Activated CD4-positive, alpha-beta T cell treated with anti-CD3 and anti-CD28 coated beads for 36 hours (primary cell): ENCODE measurements around the gene KMT2B. TPM values are rescaled to one million over a fixed set of nuclear protein-coding genes. Genes with fewer than 3 reads are reported as not detected.
A peak's percentile ranks its signal among the peaks of the same experiment; 100 is the strongest.
"Not testable (repeated sequence)": the region's sequence is repeated elsewhere in the genome, so short reads cannot be mapped to it uniquely, and the experiment has no call there.

ENCODE experiments used
- ATAC-seq: fragments of 200-7000 bp; cut with Tn5 transposase; one replicate; pipeline ENCODE4 v1.10.0; 2021; ENCODE audit warnings: mild to moderate bottlenecking, moderate library complexity
- CTCF ChIA-PET: fragments of 350-600 bp; sonication (Branson Sonifier 250); formaldehyde crosslinking; loops from one replicate; lab custom pipeline; 2021; ENCODE audit warnings: antibody characterized with exemption; lab: Charles Lee
- POLR2A ChIA-PET: fragments of 350-600 bp; sonication (Branson Sonifier 250); formaldehyde crosslinking; loops from one replicate; lab custom pipeline; 2021; ENCODE audit warnings: antibody characterized with exemption, inconsistent platforms; lab: Charles Lee
- DNase-seq: peaks from one replicate; pipeline ENCODE4 v3.0.0-alpha.2; 2020
- H3K27ac Mint-ChIP-seq: one replicate; pipeline ENCODE4 v1.8.0; 2021; ENCODE audit warnings: mixed read lengths
- H3K27me3 Mint-ChIP-seq: one replicate; pipeline ENCODE4 v1.8.0; 2021; ENCODE audit warnings: mixed read lengths
- H3K36me3 Mint-ChIP-seq: one replicate; pipeline ENCODE4 v1.8.0; 2021; ENCODE audit warnings: low read depth, mixed read lengths
- H3K4me1 Mint-ChIP-seq: one replicate; pipeline ENCODE4 v1.8.0; 2021; ENCODE audit warnings: mixed read lengths
- H3K4me3 Mint-ChIP-seq: one replicate; pipeline ENCODE4 v1.8.0; 2021; ENCODE audit warnings: mild to moderate bottlenecking, moderate library complexity, mixed read lengths
- H3K9me3 Mint-ChIP-seq: one replicate; pipeline ENCODE4 v1.8.0; 2021; ENCODE audit warnings: low read depth, mixed read lengths
- intact Hi-C, 2 experiments: fragments of 100-400 bp; cut with DNase I in 1 of 2; cut with micrococcal nuclease in 1 of 2; formaldehyde crosslinking; loops; one replicate each; pipeline versions ENCODE4 v1.14.2 to v1.15.1; 2022 to 2024; cut with DNase I, micrococcal nuclease
- total RNA-seq, 2 experiments: library from RNA; stranded (reverse); gene quantifications; one replicate each; pipeline ENCODE4 v1.2.3, GENCODE V29; 2021

Gene KMT2B
- total RNA-seq, 2 experiments from 2014 or later = 48.6 to 49.4 TPM

DNA sequence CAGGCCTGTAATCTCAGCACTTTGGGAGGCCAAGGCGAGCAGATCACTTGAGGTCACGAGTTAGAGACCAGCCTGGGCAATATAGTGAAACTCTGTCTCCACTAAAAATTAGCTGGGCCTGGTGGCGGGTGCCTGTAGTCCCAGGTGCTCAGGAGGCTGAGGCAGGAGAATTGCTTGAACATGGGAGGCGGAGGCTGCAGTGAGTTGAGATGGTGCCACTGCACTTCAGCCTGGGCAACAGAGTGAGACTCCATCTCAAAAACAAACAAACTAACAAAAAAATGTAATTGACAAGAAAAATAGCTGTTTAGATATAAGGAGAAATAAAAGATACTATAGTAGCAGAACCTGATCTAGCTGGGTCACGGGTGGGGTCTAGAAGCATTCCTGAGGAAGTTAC is 54.6 kb downstream of the KMT2B start:
- H3K27ac Mint-ChIP-seq, intact Hi-C loops, POLR2A ChIA-PET, H3K9me3 Mint-ChIP-seq, H3K4me3 Mint-ChIP-seq, DNase-seq, CTCF ChIA-PET, H3K36me3 Mint-ChIP-seq, ATAC-seq, H3K27me3 Mint-ChIP-seq: not testable (repeated sequence)
- H3K4me1 Mint-ChIP-seq = peaks cover 12% of the 10 kb centered on the region

DNA sequence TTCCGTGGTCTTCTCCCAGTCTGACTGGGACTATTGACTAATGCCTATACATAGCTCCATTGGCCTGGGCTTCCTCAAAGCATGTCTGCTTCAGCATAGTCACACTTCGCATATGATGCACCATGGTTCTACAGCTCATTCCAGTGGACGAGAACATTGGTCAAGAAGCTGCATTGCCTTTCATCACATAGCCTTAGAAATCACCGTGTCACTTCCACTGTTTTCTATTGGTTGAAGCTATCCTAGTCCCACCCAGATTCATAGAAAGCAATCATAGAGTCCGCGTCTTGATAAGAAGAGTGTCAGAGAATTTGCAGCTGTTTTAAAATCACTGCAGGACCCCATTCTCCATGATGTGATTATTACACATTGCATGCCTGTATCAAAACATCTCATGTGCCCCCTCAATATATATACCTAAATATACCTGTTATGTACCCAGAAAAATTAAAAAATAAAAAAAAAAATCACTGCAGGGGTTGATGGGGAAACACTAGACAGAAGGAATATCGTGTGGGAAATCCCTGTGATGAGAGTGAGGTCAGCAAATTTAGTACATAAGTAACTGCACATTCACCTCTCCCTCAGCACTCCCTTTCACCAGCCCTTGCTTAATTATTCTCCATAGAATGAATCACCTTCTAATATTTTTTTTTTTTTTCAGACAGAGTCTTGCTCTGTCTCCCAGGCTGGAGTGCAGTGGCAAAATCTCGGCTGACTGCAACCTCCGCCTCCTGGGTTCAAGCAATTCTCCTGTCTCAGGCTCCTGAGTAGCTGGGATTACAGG is 55.4 kb downstream of the KMT2B start:
- Mint-ChIP-seq H3K9me3 (no peaks in the 10 kb centered on the region), H3K4me1 (peaks cover 12% of the 10 kb centered on the region), H3K4me3 (no peak overlapping the region), H3K27ac (no peak overlapping the region), H3K27me3 (no peaks in the 10 kb centered on the region), H3K36me3 (peaks cover 6% of the 10 kb centered on the region)
- intact Hi-C loops = no loop called here
- CTCF ChIA-PET = no interaction called here
- no peak for ATAC-seq
- POLR2A ChIA-PET = no interaction called here
- no peak for DNase-seq

DNA sequence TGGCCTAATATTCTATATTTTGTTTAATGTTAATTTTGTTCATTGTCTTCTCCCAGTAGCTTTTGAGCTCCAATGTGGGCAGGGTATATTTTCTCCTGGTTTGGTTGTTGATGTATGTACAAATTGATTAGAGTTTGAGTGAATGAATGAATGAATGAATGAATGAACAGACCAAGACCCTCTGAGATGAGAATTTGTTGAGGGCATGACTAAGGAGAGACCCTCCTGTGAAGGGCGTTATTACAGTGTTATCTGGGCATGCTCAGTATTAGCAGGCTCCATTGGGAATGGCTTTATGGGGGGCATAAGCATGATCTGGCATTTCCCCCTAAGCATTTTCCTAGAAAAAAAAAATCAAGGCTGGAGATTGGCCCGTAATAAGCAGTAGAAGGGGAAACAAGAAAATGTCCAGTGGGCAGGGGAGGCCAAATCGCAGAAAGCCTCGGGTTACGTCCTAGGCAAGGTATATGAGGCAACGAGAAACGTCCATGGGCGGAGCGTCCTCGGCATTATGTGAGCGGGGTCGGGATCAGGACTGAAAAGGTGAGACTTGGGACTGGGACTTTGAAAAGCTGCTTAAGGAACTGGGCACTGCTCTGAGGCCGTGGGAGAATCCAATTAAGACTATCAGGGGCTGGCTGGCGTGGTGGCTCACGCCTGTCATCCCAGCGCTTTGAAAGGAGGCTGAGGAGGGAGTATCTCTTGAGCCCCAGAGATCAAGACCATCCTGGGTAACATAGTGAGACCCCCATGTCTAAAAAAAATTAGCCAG is 56.7 kb downstream of the KMT2B start:
- no peak for DNase-seq
- H3K27me3 Mint-ChIP-seq = no peaks in the 10 kb centered on the region
- no peaks in the 10 kb centered on the region for H3K9me3 Mint-ChIP-seq
- peaks cover 12% of the 10 kb centered on the region for H3K4me1 Mint-ChIP-seq
- H3K36me3 Mint-ChIP-seq = no peaks in the 10 kb centered on the region
- no peak overlapping the region for H3K27ac Mint-ChIP-seq
- CTCF ChIA-PET = interaction anchor here (0.6 kb wide), 1 partner anchor 15 kb away, joined by 4 read pairs; no protein-coding TSS in a partner anchor
- POLR2A ChIA-PET = no interaction called here
- H3K4me3 Mint-ChIP-seq = peak overlapping the region; percentile 75
- intact Hi-C loops = loop anchor here (1.0 to 2.0 kb wide), 17 partner anchors 16 to 366 kb away; partner anchors contain the start of genes LIN37 (in 2 of the 2), PROSER3 (in 2 of the 2), PSENEN (in 2 of the 2) and U2AF1L4 (in 2 of the 2)
- no peak for ATAC-seq

DNA sequence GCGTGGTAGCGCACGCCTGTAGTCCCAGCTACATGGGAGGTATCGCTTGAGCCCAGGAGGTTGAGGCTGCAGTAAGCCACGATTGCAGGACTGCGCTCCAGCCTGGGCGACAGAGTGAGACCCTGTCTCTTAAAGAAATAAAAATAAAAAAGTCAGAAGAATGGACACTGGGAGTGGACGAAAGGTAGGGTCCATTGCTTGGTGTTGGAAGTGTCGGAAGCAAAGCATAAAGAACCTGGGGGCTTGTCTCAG is 57.2 kb downstream of the KMT2B start:
- peaks cover 2% of the 10 kb centered on the region for H3K36me3 Mint-ChIP-seq
- H3K4me1 Mint-ChIP-seq = peaks cover 12% of the 10 kb centered on the region
- peak; percentile 3 for ATAC-seq
- no peak overlapping the region for H3K27ac Mint-ChIP-seq
- no peak for DNase-seq
- CTCF ChIA-PET = no interaction called here
- peak overlapping the region; percentile 75 for H3K4me3 Mint-ChIP-seq
- POLR2A ChIA-PET = no interaction called here
- intact Hi-C loops = loop anchor here (1.0 to 2.0 kb wide), 17 partner anchors 16 to 365 kb away; partner anchors contain the start of genes LIN37 (in 2 of the 2), PROSER3 (in 2 of the 2), PSENEN (in 2 of the 2) and U2AF1L4 (in 2 of the 2)
- H3K9me3 Mint-ChIP-seq = no peaks in the 10 kb centered on the region
- no peaks in the 10 kb centered on the region for H3K27me3 Mint-ChIP-seq

DNA sequence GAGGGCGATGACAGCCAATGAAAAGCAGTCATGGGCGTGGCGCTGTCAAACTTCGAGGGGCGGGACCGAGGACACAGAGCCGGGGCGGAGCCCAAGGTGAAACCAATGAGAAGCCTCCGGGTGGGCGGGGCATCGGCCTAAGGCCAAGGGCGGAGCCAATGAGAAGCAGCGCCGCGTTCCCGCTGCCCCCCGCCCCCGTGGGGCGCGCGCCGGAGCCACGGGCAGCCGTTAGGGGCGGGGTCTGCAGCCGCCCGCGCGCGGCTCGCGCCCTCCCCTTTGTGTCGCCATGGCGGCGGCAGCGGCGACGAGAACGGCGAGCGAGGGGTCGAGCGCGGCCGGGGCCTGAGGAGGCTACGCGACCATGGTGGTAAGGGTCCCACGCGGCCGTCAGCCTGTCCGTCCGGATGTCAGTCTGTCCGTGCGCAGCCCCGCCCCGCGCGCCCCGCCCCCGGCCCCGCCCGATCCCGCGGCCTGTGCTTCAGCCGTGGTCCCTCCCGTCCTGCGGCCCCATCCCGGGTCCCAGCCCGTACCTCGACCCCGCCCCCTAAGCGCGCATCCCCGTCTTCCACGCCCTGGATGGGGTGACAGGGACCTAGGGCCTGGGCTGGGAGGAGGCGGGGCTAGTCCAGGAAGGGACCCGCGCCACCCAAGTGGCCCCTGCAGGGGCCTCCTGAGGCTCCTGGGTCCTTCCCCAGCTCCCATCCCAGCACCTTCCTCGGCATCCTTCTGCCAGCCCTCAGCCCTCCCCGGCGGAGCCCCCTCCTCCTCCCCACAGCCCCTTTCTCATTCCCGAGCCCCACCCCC is 57.7 kb downstream of the KMT2B start, which contains the start of gene ARHGAP33:
Gene ARHGAP33, plus strand, starts transcription at position 267 of the 804 bp plus-strand sequence. Its CDS starts 95 bp downstream, at position 362.
- Mint-ChIP-seq H3K36me3 (peaks cover 2% of the 10 kb centered on the region), H3K27ac (no peak within 1 kb of the TSS), H3K4me3 (peak within 1 kb of the TSS; percentile 75), H3K27me3 (no peaks in the 10 kb centered on the region), H3K4me1 (peaks cover 12% of the 10 kb centered on the region), H3K9me3 (no peaks in the 10 kb centered on the region)
- ATAC-seq (peak; percentile 98), DNase-seq (peak; percentile 100)
- intact Hi-C loops = loop anchor here (1.0 to 2.0 kb wide), 17 partner anchors 17 to 365 kb away; partner anchors contain the start of genes LIN37 (in 2 of the 2), PROSER3 (in 2 of the 2), PSENEN (in 2 of the 2) and U2AF1L4 (in 2 of the 2)
- ChIA-PET POLR2A (no interaction called here), CTCF (no interaction called here)

DNA sequence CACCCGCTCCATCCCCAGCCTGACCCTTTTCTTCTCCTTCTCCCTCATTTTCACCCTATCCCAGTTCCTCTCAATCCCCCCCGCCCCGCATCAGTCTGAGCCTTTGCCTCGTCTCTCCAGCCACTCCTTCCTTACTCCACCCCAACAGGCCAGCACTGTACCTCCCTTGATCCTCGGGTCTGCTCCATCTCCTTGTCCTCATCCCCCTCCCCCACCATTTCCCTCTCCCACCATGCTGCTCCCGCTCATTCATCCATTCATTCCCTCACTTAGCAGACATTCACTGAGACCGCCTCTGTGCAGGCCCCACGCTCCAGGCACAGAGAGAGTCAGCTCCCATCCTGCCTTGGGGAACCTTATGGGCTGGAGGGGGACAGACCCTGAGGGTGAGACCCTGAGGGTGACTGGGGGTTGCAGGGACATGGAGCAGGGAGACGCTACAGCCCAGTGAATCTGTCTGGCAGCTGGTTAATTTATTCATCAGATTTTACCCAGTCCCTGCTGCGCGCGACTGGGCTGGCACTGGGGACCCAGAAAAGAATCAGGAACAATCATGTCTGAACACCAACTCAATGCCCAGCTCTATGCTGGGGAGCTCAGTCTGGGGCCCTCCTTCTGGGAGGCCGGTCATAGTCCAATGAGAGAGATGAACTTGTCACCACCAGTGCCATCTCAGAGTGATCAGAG is 58.4 kb downstream of the KMT2B start:
- Mint-ChIP-seq H3K36me3 (peaks cover 4% of the 10 kb centered on the region), H3K9me3 (no peaks in the 10 kb centered on the region), H3K4me1 (peaks cover 12% of the 10 kb centered on the region), H3K4me3 (peak overlapping the region; percentile 75), H3K27ac (no peak overlapping the region), H3K27me3 (no peaks in the 10 kb centered on the region)
- intact Hi-C loops = no loop called here
- ChIA-PET POLR2A (no interaction called here), CTCF (no interaction called here)
- DNase-seq (no peak), ATAC-seq (no peak)

DNA sequence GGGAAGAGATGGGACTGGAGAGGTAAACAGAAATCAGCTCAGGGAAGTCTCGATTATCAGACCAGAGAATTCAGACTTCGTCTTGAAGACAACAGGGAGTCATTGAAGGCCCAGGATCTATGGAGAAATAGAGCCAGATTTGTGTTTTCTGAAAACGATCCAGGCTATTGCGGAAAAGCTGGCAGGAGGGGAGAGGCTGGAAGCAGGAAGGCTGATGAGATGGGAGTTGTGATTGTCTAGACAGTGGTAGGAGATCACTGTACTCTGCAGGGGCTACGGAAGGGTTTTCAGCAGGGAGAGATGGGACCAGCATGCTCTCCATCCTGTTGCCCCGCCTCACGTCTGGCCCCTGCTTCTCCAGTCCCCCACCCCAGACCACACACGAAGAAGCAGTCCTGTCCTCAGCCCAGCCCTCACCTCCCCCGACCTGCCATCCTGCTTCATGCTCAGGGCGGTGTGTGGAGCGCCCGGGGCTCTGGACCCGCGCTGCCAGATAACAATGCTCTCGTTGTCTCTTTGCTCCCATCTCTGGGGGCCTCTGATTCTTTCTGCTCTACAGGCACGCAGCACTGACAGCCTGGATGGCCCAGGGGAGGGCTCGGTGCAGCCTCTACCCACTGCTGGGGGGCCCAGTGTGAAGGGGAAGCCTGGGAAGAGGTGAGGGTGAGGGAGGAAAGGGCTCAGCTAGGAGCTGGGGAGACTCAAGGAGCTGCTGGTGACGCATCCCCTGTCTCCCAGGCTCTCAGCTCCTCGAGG is 59.5 kb downstream of the KMT2B start:
- peak overlapping the region; percentile 75 for H3K4me3 Mint-ChIP-seq
- no peak for ATAC-seq
- CTCF ChIA-PET = no interaction called here
- H3K4me1 Mint-ChIP-seq = peaks cover 12% of the 10 kb centered on the region
- H3K9me3 Mint-ChIP-seq = no peaks in the 10 kb centered on the region
- intact Hi-C loops = no loop called here
- no peak overlapping the region for H3K27ac Mint-ChIP-seq
- DNase-seq = no peak
- H3K27me3 Mint-ChIP-seq = no peaks in the 10 kb centered on the region
- POLR2A ChIA-PET = no interaction called here
- H3K36me3 Mint-ChIP-seq = peaks cover 5% of the 10 kb centered on the region

DNA sequence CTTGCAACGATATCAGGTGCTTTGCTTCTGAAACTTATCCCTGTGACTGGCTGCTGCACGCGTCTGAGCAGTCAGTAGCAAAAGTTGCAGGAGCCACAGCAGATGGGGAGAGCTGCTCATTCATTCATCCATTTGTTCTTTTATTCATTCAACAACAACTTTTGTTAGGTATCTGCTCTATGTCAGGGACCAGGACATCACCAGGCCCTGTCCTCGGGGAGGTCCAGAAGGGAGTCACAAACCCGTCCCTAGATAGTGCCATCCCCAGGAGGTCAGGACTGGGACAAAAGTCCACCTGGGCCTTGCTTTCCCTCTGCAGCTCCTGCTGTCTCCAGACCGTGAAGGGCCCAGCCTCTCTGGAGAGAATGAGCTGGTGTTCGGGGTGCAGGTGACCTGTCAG is 60.2 kb downstream of the KMT2B start:
- H3K27ac Mint-ChIP-seq = no peak overlapping the region
- H3K36me3 Mint-ChIP-seq = peaks cover 5% of the 10 kb centered on the region
- CTCF ChIA-PET = no interaction called here
- H3K4me3 Mint-ChIP-seq = no peak overlapping the region
- no peak for ATAC-seq
- H3K27me3 Mint-ChIP-seq = no peaks in the 10 kb centered on the region
- DNase-seq = no peak
- H3K9me3 Mint-ChIP-seq = no peaks in the 10 kb centered on the region
- H3K4me1 Mint-ChIP-seq = peaks cover 12% of the 10 kb centered on the region
- intact Hi-C loops = no loop called here
- POLR2A ChIA-PET = no interaction called here

GRCh38 chr19:35779033-35779432 is 61.2 kb downstream of the KMT2B start:
- intact Hi-C loops = no loop called here
- Mint-ChIP-seq H3K9me3 (no peaks in the 10 kb centered on the region), H3K27ac (no peak overlapping the region), H3K4me3 (no peak overlapping the region), H3K36me3 (peaks cover 5% of the 10 kb centered on the region), H3K27me3 (no peaks in the 10 kb centered on the region), H3K4me1 (peaks cover 12% of the 10 kb centered on the region)
- CTCF ChIA-PET = no interaction called here
- POLR2A ChIA-PET = interaction anchor here (0.6 kb wide), 1 partner anchor 19 kb away, joined by 3 read pairs; no protein-coding TSS in a partner anchor
- DNase-seq = no peak
- ATAC-seq = no peak

GRCh38 chr19:35780058-35780457 is 62.3 kb downstream of the KMT2B start:
- ATAC-seq (no peak), DNase-seq (no peak)
- no peaks in the 10 kb centered on the region for H3K27me3 Mint-ChIP-seq
- POLR2A ChIA-PET = no interaction called here
- no peak overlapping the region for H3K4me3 Mint-ChIP-seq
- peaks cover 5% of the 10 kb centered on the region for H3K36me3 Mint-ChIP-seq
- intact Hi-C loops = no loop called here
- no peak overlapping the region for H3K27ac Mint-ChIP-seq
- no peaks in the 10 kb centered on the region for H3K9me3 Mint-ChIP-seq
- CTCF ChIA-PET = interaction anchor here (0.9 kb wide), 1 partner anchor 167 kb away, joined by 3 read pairs; no protein-coding TSS in a partner anchor
- H3K4me1 Mint-ChIP-seq = peaks cover 6% of the 10 kb centered on the region
